Peyer's patch (tissue), 4 donors: ENCODE measurements around the gene CDH4.

Experiments
- CTCF ChIP-seq, 6 experiments: fragments of 450-650 bp in 4 of 6; fragments of 200-600 bp in 2 of 6; sonication (generic) in 1 of 6; IDR thresholded peaks; one replicate each; pipeline ENCODE4 v1.5.1; 2017 to 2019; ENCODE audit warnings: antibody characterized with exemption in 6 of 6, mild to moderate bottlenecking in 3 of 6, moderate library complexity in 1 of 6
- POLR2A ChIP-seq, 2 donors: fragments of 450-650 bp; IDR thresholded peaks; one replicate each; pipeline ENCODE4 v1.5.1; 2017; ENCODE audit warnings: antibody characterized with exemption in 2 of 2, mild to moderate bottlenecking in 2 of 2, moderate library complexity in 2 of 2

- TF ChIP-seq CTCF (IDR thresholded peaks at IDR 0.05) (no peak), POLR2A (IDR thresholded peaks at IDR 0.05) (no peak)
These were observed 666.5 kb downstream of the CDH4 start for GRCh38 chr20:61918548-61918947.
